Measurements from ENCODE around the gene PAX9. TPM values are rescaled to one million over a fixed set of nuclear protein-coding genes. Genes with fewer than 3 reads are reported as not detected.

Gene PAX9
- total RNA-seq: not detected in 2 replicates

GRCh38 chr14:36661506-36662257, at the start of gene PAX9:
PAX9 (plus strand) TSS chr14:36661860; CDS start chr14:36662090, 230 bp downstream.

Other genes with a start within 250 kb of the PAX9 start
- gene NKX2-1, start 141.6 kb upstream of the PAX9 start, total RNA-seq: not detected in 2 replicates
- gene NKX2-8, start 79.2 kb upstream of the PAX9 start, total RNA-seq: not detected in 2 replicates